ENCODE measurements around the gene CLIC5.

CLIC5 gene

DNA sequence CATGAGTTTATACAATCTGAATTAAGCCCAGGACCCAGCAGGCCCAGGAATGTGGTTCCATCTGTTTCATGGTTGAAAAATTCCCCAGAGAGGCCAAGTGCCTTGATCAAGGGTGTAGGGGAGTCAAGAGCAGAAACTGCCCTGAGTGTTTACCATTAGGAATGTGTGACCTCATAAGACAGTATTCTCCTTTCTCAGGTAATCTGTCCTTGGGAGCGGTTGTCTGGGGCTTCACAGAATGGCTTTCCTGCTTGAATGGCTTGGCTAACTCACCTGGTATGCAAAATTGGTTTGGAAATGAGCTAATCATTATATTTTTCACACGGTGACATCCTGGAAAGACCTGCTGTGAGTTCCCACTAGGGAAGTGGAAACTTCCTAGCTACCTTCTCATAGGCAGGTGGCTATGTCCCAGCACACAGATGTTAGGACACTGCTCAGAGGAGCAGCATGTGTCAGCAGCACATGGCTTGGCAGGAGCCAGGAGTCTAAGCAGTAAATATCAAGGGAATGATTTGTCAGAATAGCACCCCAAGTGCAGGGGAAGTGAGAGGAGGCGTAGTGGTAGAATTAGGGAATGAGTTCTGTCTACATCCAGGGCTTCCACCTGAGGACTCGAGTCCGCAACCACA lies 17.7 kb downstream of the CLIC5 start:
- DNase-seq (ENCODE audit: low spot score) = no peak

DNA sequence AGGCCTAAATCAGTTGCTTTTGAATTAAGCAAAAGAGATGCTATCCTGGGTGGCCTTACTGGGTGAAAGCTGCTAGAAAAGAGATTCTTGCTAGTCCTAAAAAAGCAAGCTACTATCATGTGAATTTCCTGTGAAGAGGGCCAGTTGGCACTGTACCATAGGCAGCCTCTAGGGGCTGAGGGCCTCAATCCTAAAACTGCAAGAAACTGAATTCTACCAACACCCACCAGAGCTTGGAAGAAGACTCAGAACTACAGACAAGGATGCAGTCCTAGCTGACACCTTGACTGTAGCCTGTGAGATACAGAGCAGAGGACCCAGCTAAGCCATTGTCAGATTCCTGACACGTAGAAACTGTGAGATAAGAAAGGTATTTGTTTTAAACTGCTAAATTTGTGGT lies 24.5 kb downstream of the CLIC5 start:
- no peak for DNase-seq (ENCODE audit: low spot score)

DNA sequence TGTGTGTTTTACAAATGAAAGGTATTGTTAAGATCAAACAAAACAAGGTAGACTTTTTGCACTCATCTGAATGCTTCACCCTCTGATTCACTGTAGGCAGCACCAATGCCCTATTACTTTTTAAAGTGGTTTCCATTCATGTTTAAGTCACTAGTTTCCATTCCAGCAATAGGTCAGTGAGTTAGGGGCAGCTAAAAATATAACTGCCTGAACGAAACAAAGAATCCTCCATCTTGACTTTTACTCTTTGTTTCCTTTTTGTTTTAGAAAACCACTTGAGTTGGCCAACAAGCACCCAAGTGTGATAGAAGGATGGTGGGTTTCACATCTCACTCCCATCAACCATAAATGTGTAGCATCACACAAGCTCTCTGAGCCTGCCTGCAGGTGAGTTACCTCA lies 25.5 kb downstream of the CLIC5 start:
- DNase-seq (ENCODE audit: low spot score) = no peak

DNA sequence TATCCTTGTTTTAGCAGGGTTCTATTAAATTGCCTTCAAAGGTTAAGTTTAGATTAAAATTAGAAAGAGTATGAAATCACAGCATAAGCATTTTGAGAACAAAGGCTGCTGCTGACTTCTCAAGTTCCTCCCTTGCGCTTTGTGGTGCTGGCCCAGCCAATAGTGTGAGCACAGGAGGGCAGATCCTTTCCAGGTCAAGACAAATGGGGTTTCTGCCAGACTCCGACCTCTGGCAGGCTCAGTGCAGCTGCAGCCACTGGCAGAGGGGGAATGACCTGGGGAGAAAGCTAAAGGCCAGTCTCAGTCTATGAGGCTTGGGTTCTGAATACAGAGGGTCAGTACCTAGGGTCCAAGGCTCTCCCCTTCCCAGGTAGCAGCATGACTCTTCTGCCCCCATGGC lies 27.0 kb downstream of the CLIC5 start:
- DNase-seq (ENCODE audit: low spot score) = no peak

DNA sequence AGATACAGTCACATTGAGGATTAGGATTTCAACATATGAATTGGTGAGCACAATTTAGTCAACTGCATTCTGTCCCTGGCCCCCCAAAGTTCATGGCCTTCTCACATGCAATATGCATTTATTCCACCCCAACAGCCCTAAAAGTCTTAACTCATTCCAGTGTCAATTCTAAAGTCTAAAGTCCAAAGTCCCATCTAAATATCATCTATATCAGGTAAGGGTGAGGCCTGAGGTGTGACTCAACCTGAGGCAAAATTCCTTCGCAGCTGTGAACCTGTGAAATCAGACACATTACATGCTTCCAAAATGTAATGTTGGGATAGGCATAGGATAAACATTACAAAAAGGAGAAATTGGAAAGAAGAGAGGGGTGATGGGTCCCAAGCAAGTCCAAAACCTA lies 27.8 kb downstream of the CLIC5 start:
- no peak for DNase-seq (ENCODE audit: low spot score)

DNA sequence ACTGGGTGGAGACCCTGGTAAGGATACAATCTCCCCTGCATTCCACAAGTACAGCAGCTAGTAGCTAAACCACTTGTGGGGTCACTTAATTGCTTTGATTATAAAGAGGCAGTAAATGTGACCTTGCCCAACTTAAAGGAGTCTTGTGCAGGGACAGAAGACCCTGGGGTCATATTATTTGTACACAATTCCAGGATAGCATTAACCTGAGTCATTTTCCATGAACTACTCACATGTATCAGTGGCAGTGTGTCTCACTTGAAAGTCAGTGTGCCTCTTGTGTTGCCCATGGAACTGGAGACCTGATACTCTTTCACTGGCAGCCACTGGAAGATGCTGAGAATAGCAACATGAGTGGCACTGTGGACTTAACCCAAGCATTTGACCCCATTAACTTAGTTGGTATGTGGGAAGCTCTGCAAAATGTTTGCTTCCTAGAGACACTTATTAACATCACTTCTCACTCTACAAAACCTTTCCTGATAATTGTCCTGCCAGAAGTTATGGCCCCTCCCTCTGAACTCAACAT lies 28.9 kb downstream of the CLIC5 start:
- no peak for DNase-seq (ENCODE audit: low spot score)

DNA sequence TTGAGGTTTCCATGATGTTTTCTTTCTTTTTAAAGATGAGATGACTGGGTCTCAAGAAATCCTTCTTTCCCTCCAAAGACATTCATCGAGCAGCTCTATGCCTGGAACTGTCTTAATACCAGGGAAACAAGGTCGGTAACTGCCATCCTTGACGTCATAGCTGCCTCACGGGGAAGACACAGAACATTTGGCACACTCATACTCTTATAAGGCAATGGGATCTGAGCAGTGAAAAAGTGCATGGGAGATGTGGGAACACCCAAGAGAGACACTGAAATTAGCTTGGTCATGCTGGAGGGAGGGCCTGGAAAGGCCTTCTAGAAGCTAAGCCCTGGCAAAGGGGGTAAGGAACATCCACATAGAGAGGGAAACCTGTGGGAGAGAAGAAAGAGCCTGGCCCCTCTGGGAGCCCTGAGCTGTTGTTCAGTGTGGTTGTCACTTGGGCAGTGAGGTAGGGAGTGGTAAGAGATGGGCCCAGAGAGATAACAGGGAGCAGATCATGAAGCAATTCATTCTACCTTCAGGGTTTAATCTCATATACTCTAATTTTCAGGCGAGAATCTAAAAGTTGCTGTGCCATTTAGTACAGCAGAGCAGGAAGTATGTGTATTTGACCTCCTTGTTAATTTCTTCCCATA lies 30.8 kb downstream of the CLIC5 start:
- DNase-seq (ENCODE audit: low spot score) = no peak

DNA sequence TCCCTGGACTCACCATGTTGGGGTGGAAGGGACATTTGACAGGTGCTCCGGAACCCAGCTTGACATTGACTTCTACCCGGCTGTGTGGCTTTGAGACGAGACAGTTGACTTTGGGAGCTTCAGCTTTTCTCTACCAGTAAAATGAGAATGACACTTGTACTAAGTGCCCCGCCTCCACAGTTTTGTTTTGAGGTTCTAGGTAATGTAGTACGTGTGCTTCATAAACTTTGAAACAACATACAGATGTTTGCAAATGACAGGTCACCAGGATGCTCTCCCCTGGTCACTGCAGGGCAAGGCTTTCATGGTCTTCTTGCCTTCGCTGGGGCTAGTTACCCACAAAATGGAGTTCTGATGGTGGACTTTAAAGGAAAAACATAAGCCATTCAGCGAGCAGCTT lies 31.3 kb downstream of the CLIC5 start:
- DNase-seq (ENCODE audit: low spot score) = no peak

DNA sequence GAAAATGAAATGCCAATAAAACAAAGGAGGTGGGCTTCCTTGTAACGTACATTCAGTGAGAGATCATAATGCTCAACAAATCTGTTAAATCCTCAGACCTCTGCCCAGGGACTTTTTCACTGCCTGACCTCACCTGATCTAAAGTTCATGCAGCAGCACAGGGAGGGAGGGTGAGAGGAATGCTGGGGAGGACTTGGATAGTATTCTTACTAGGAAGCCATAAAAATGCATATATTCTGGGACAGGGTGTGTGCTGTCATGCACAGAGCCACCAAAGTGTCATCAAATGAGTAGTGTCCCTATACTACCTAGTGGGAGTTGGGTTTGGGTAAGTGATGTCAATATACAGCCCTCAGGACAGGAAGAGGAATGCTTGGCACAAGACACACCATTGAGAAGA lies 32.6 kb downstream of the CLIC5 start:
- DNase-seq (ENCODE audit: low spot score) = no peak

DNA sequence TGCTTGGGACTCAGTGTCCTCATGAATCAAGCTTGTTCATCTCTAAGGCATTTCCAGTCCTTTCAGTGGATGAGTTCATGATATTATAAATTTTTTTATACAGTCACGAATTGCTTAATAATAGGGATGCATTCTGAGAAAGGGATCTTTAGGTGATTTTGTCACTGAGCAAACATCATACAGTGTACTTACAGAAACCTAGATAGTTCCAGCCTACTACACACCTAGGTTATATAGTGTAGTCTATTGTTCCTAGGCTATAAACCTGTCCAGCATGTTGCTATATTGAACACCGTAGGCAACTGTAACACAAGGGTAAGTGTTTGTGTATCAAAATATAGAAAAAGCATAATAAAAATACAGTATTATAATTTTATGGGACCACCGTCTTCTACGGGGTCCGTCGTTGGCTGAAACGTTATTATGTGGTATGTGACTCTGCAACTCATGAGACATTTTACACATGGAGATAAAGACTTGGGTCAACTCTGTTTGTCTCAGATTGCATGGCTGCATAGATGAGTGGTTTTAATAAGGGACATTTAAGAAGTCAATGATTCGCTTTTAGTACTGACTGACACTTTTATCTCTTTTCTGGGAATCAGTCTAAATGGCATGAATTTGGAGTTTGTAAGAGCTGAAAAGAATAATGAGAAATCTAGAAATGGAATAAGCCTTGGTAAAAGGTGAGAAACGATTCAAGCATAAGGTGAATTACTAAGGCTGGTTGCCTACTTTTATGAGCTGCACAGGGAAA lies 33.2 kb downstream of the CLIC5 start:
- DNase-seq (ENCODE audit: low spot score) = no peak

DNA sequence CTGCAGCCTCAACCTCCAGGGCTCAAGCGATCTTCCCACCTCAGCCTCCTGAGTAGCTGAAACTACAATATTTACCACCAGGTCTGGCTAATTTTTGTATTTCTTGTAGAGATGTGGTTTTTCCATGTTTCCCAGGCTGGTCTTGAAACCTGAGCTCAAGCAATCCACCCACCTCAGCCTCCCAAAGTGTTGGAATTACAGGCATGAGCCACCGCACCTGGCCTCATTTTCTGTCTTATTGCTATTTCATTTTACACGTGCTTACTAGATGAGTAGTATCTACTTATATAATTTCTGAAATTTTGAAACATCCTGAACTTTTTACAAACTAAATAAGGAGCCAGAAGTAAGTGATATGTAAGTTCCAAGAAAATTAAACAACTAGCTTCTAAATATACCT lies 34.6 kb downstream of the CLIC5 start:
- no peak for DNase-seq (ENCODE audit: low spot score)

DNA sequence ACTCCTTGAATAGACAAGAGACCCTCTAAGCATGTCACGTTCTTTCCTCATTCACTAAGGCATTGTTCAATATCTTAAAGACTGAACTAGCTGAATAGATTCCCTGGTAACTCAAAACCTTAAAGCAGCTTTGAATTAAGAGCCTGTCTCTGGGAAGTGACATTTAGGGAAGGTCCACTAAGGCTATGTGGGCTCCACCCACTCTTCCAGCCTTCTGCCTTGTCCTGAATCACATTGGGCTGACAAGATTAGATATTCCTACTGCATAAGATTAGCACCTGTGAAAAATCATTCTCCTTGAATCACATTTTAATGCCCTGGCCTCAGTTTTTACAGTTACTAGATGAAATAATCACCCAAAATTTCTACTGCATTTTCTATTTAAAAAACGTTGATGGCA lies 36.3 kb downstream of the CLIC5 start:
- no peak for DNase-seq (ENCODE audit: low spot score)

DNA sequence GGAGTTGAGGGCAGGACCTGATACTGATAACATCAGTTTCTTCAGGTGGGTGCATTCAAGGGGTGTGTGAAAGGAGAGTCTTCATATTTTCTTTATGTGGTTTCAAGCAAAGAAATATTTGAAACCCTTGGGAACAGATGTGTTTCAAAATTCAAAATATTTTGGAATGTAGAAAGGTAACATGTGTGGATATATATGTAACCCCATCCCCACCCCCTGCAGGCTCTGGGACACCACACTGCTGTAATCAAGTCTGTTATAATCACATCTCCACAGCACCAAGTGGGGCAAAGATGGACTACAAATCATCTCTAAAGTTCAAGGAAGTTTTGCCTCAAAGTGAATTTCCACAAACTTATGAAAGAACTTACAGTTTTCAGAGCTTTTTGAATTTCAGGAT lies 41.1 kb downstream of the CLIC5 start:
- no peak for DNase-seq (ENCODE audit: low spot score)

DNA sequence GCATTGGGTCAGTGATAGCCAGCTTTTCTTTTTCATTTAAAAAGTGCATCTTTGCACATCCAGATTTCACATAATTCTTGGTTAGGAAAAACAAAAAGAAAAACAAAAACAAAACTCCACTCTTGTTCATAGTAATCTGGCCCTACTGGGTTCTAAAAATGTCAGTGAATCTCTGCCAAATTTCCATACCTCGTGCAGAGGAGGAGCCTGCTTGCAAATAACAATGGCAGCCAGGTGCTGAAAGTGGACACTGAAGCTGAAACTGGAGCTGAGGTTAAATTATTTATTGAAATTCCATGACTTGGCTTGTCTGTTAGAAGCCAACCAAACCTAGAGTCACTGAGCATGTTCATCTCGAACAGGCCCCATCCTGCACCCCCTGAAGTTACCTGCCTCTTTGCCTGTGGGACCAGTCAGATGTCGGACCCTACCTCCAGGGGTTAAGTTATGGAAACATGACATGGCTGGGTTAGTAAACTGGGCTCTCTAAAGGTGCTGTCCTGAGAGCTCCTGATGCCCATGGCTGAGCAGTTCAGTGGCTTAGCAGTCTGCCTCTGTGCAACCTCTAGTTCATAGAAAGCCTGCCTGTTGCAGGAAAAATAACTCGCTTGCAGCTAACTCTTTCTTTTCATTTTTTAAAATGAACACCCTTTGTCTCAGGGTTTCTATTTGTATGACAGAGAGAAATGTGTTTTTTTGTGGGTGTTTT lies 42.7 kb downstream of the CLIC5 start:
- no peak for DNase-seq (ENCODE audit: low spot score)

DNA sequence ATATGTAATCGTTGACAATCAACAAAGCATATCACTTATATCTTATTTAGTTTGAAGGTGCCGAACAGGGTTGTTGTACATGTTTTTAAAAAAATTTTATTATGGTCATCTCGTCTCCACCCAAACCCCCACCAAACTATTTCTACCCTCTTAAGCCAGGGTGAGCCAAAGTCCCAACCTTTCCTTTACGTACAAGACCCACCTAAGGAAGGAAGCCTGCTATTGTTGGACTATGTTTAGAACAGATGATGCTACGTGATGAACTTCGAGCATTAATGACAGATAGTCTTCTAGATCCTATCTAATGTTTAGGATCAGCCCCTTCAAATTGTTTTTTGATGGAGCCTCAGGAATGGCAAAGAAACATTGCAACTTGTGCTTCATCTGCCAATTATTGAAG lies 44.4 kb downstream of the CLIC5 start:
- no peak for DNase-seq (ENCODE audit: low spot score)

DNA sequence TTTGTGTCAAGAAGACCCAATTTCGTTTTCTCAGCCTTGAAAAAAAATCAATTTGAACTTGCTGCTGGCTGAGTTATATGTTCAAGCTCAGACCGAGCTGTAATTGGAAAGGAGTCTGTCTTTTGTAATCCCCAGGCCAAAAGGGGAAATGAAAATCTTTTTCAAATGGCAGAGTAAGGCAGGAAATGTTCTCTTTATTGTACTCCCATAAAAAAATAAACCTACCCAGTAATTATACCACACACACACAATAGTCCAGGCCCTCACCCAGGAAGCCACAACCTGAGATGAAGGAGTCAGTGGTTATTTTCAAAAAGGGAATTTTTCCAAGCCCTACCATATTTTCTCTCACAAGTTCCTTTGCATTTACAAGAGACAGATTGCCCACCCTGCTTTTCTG lies 45.3 kb downstream of the CLIC5 start:
- no peak for DNase-seq (ENCODE audit: low spot score)

DNA sequence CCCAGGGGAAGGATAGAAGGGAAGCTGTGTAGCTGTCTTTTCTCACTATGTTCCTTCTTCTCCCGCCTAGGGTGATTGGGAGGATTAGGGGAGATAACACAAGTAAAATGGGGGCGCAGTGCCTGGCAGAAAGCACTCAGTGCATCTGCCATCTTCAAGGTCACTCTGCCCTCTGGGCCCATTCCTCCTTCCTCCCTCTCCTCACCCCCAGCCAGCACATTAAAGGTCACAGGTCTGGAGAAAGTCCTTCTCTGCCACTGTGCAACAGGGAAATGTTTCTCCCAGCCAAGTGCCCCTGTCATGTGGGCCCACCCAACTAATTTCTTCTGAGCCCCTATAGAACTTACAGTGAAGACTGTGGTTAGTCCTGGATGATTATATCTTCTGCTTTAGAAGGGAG lies 45.8 kb downstream of the CLIC5 start:
- DNase-seq (ENCODE audit: low spot score) = no peak

DNA sequence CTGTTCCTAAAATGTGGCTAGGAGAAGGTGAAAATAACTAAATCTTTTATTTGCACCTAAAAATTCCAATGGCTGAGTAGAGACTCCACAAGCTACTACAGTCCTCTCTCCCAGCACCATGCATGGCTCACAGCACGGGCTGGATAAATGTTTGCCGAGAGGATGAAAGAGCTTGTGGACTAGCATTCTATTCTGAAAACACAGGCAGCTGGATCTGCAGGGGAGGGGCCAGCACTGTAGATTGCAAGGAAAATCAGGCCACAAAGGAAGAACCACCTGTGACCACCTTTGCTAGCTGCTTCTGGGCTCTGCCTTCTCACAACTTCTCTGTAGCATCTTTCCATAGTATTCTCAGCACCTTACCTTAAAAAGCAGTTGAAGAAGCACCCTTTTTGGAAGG lies 46.6 kb downstream of the CLIC5 start:
- no peak for DNase-seq (ENCODE audit: low spot score)

DNA sequence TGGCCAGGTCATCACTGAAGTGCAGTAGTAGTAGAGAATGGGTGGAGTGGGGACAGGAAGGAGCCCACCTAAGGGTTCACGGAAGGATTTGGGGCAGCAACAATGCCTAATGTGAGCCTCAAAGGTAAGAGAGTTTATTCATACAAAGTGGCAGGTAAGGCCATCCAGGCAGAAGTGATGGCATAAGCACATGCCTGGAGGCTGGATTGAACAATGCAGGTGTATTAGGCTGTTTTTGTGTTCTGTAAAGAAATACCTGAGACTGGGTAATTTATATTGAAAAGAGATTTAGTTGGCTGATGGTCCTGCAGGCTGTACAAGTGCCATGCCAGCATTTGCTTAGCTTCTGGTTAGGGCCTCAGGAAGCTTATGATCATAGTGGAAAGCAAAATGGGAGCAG lies 48.3 kb downstream of the CLIC5 start:
- DNase-seq (ENCODE audit: low spot score) = no peak

DNA sequence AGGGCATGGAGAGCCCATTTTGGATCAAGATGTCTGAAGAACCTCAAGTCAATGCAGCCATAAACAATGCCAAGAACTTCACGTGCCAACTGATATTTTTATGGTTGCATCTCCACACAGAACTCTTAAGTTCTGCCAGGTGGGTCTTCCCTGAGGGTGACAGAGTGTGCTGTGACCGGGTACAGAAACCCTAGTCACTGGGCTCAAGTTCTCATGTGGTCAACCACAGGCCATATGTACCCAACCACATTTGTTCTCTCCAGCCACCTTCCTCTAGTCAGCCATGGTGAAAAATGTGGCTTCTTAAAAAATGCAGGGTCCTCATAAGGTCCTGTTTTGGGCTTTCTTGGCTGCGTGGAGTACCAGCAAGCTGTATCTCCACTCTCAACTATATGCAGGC lies 48.9 kb downstream of the CLIC5 start:
- DNase-seq (ENCODE audit: low spot score) = no peak

DNA sequence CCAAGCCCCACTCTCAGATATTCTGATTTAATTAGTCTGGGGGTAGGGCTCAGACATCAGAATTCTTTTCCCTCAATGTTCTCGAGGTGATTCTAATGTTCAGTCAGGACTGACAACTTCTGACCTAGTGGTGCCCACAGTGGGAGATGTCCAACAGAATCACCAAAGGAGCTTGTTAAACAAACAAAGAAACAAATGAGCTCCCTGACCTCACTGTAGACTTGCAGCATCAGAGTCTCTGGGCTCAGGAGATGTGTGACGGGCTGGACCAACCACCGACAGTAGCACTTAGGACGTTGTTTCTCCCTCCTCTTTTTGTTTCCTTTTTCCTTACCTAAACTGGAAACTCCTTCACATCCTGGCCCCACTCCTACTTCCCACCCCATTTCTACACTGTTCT lies 49.3 kb downstream of the CLIC5 start:
- no peak for DNase-seq (ENCODE audit: low spot score)

DNA sequence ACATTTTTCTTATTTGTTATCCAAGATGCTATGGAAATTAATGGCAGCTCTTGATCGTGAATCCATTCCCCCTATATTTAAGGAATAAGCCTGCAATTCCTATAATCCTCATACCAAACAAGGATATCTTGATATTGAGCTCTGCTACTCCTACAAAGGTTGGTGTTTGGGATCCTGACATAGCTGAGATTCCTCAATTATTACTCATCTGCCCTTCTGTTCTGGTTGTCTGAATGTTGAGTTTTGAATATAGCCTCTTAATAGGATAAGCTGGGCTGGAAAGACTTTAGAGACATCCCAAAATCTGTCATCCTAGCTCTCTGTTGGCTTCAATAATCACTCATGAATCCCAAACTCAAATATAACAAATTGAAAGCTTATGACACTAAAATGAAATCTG lies 49.9 kb downstream of the CLIC5 start:
- no peak for DNase-seq (ENCODE audit: low spot score)

DNA sequence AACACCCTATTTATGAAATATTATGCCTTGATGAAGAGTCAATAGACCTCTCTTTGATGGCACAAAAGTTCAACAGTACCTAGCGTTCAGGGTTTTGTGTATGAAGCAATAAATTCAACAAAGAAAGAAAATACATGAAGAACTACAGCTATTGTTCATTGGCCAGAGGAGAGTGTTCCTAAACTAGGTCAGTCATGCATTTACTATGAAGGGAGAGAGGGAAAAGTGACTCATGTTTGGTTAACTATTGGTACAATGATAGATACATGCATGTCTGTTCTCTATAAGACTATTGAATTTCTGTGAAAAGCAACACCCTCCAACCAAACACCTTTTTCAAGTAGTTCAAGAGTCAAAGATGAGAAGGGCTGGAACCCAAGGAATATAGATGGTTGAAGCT lies 50.7 kb downstream of the CLIC5 start:
- no peak for DNase-seq (ENCODE audit: low spot score)
